ENCODE results near the gene FETUB.

The FETUB gene
- long read RNA-seq: 0 reads

- DNase-seq (ENCODE audit: low read depth in 1 of 2, low spot score in 1 of 2): no peak
- TF ChIP-seq REST (IDR thresholded peaks at IDR 0.05; ENCODE audit: insufficient replicate concordance, low read depth): no peak
- no peak for TF ChIP-seq SPI1 (IDR thresholded peaks at IDR 0.05; ENCODE audit: borderline replicate concordance, low read depth)
- no peak for TF ChIP-seq GABPA (IDR thresholded peaks at IDR 0.05; ENCODE audit: low read depth)
- TF ChIP-seq POLR2AphosphoS5 (IDR thresholded peaks at IDR 0.05; ENCODE audit: low read depth): no peak
- no peak for TF ChIP-seq CTCF (IDR thresholded peaks at IDR 0.05; ENCODE audit: insufficient read depth, low read length)
Observed at GRCh38 chr3:186639778-186640472, at the start of gene FETUB. Gene FETUB, plus strand, starts transcription at chr3:186640399. Its CDS starts 62 bp downstream, at chr3:186640461.

GRCh38 chr3:186590580-186591295 is 49.5 kb upstream of the FETUB start:
- Histone ChIP-seq H3K27ac (replicated peaks) (no peak overlapping the region), H3K27me3 (ENCODE audit: insufficient read depth, poor library complexity, severe bottlenecking) (no peaks in the 10 kb centered on the region), H3K4me3 (replicated peaks; ENCODE audit: insufficient read depth, low read length) (no peak overlapping the region)
- no peak for TF ChIP-seq REST (IDR thresholded peaks at IDR 0.05; ENCODE audit: insufficient replicate concordance, low read depth)
- TF ChIP-seq CTCF (IDR thresholded peaks at IDR 0.05; ENCODE audit: insufficient read depth, low read length): no peak
- TF ChIP-seq SPI1 (IDR thresholded peaks at IDR 0.05; ENCODE audit: borderline replicate concordance, low read depth): no peak
- no peak for TF ChIP-seq GABPA (IDR thresholded peaks at IDR 0.05; ENCODE audit: low read depth)
- TF ChIP-seq POLR2AphosphoS5 (IDR thresholded peaks at IDR 0.05; ENCODE audit: low read depth): no peak
- DNase-seq (ENCODE audit: low read depth in 1 of 2, low spot score in 1 of 2): no peak

More at GRCh38 chr3:186639778-186640472, at the start of gene FETUB:
- Histone ChIP-seq H3K27ac (replicated peaks) (no peak within 1 kb of the TSS), H3K4me3 (replicated peaks; ENCODE audit: insufficient read depth, low read length) (no peak within 1 kb of the TSS), H3K27me3 (ENCODE audit: insufficient read depth, poor library complexity, severe bottlenecking) (peaks cover 14% of the 10 kb centered on the region)

GRCh38 chr3:186592682-186593081 is 47.5 kb upstream of the FETUB start:
- no peaks in the 10 kb centered on the region for H3K27me3 ChIP-seq (ENCODE audit: insufficient read depth, poor library complexity, severe bottlenecking)
- TF ChIP-seq REST (IDR thresholded peaks at IDR 0.05; ENCODE audit: insufficient replicate concordance, low read depth): no peak
- TF ChIP-seq GABPA (IDR thresholded peaks at IDR 0.05; ENCODE audit: low read depth): no peak
- TF ChIP-seq POLR2AphosphoS5 (IDR thresholded peaks at IDR 0.05; ENCODE audit: low read depth): no peak
- no peak for TF ChIP-seq CTCF (IDR thresholded peaks at IDR 0.05; ENCODE audit: insufficient read depth, low read length)
- TF ChIP-seq SPI1 (IDR thresholded peaks at IDR 0.05; ENCODE audit: borderline replicate concordance, low read depth): no peak
- no peak overlapping the region for H3K27ac ChIP-seq (replicated peaks)
- DNase-seq (ENCODE audit: low read depth in 1 of 2, low spot score in 1 of 2): no peak
- no peak overlapping the region for H3K4me3 ChIP-seq (replicated peaks; ENCODE audit: insufficient read depth, low read length)
